GM21717 (cell line): ENCODE data around the gene RNF126.
A peak's percentile ranks its signal among the peaks of the same experiment; 100 is the strongest.
"Not testable (repeated sequence)": the region's sequence is repeated elsewhere in the genome, so short reads cannot be mapped to it uniquely, and the experiment has no call there.

ENCODE experiments used
- ATAC-seq: cut with Tn5 transposase; IDR thresholded peaks from one replicate; pipeline ENCODE4 v1.9.1; 2021; ENCODE audit warnings: mild to moderate bottlenecking, moderate library complexity; ENCODE audit not compliant: unreplicated experiment

RNF126 gene

GRCh38 chr19:686589-687297, 23.7 kb upstream of the RNF126 start:
- ATAC-seq: no peak

- ATAC-seq: no peak
Observed at GRCh38 chr19:685454-685931, 22.5 kb upstream of the RNF126 start.

GRCh38 chr19:682678-683320, 19.8 kb upstream of the RNF126 start:
- no peak for ATAC-seq

- ATAC-seq: no peak
Observed at GRCh38 chr19:681029-682019, 18.3 kb upstream of the RNF126 start.

GRCh38 chr19:680287-681028, 17.4 kb upstream of the RNF126 start:
- peak; percentile 56 for ATAC-seq

- ATAC-seq: peak; percentile 7
Observed at GRCh38 chr19:679418-680286, 16.6 kb upstream of the RNF126 start.

- no peak for ATAC-seq
Observed at GRCh38 chr19:678791-679388, 15.9 kb upstream of the RNF126 start.

GRCh38 chr19:677601-678436, 14.8 kb upstream of the RNF126 start:
- no peak for ATAC-seq

GRCh38 chr19:677201-677600, 14.2 kb upstream of the RNF126 start:
- ATAC-seq: no peak

GRCh38 chr19:676339-677105, 13.5 kb upstream of the RNF126 start, which contains the start of gene FSTL3:
Gene FSTL3 (plus strand): TSS chr19:676392. CDS start chr19:676424, 32 bp downstream.
- ATAC-seq: no peak

- ATAC-seq: no peak
Observed at GRCh38 chr19:676007-676338, 13.0 kb upstream of the RNF126 start.

- no peak for ATAC-seq
Observed at GRCh38 chr19:674282-675151, 11.5 kb upstream of the RNF126 start.

- no peak for ATAC-seq
Observed at GRCh38 chr19:670609-671075, 7.6 kb upstream of the RNF126 start.

GRCh38 chr19:668675-669434, 5.8 kb upstream of the RNF126 start:
- ATAC-seq: not testable (repeated sequence)

GRCh38 chr19:666985-667573, 4.1 kb upstream of the RNF126 start:
- ATAC-seq: not testable (repeated sequence)
